ENCODE data around the gene KRT2. TPM values are rescaled to one million over a fixed set of nuclear protein-coding genes. Genes with fewer than 3 reads are reported as not detected.

KRT2 gene
- total and polyA plus RNA-seq, 2 experiments from 2014 or later = not detected

GRCh38 chr12:52660934-52661499, 9.0 kb upstream of the KRT2 start:
- DNase-seq (ENCODE audit: low spot score) = no peak
- no peaks in the 10 kb centered on the region for H3K9me2 ChIP-seq (replicated peaks; ENCODE audit: insufficient read depth)
- H3K79me2 ChIP-seq = no peaks in the 10 kb centered on the region
- H3K4me3 ChIP-seq = no peak overlapping the region
- no peaks in the 10 kb centered on the region for H3K9me3 ChIP-seq (ENCODE audit: low read depth)
- peaks cover 26% of the 10 kb centered on the region for H3K27me3 ChIP-seq
- no peak overlapping the region for H3K27ac ChIP-seq
- H3K4me1 ChIP-seq (ENCODE audit: insufficient read depth) = no peaks in the 10 kb centered on the region
- H2AFZ ChIP-seq = no peak overlapping the region
- H4K20me1 ChIP-seq (ENCODE audit: insufficient read depth, poor library complexity, severe bottlenecking) = no peaks in the 10 kb centered on the region
- no peaks in the 10 kb centered on the region for H3K36me3 ChIP-seq (replicated peaks; ENCODE audit: insufficient read depth, low read depth)
- no peak overlapping the region for H3K4me2 ChIP-seq
- WGBS (ENCODE audit: low lambda C conversion rate, missing lambda C conversion rate) = 78% methylated on average over 3 of the region's 3 CpGs
- TF ChIP-seq EZH2phosphoT487 (IDR thresholded peaks at IDR 0.05; ENCODE audit: low read depth, severe bottlenecking, unreplicated experiment) (no peak), CTCF (IDR thresholded peaks at IDR 0.05; ENCODE audit: poor library complexity) (no peak), EZH2 (IDR thresholded peaks at IDR 0.05; ENCODE audit: borderline replicate concordance) (no peak)

DNA sequence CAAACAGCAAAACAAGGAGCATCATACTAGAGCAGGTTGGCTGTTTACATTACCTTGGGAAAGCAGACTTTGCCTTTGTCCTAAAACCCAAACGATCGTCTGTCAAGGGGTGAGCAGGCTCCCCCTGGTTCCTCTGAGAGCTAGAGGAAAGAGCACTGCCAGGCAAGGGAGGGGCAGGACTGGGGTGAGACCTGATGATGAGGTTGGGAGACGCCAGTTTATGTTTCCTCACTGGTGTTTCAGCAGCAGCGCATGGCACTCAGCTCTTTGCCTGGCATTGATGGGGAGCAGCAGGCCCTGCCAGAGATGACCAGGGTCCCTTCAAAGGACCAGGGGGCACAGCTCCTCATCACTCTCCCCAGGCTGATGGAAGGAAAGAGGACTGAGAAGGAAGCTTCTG, 7.9 kb upstream of the KRT2 start:
- no peaks in the 10 kb centered on the region for H4K20me1 ChIP-seq (ENCODE audit: insufficient read depth, poor library complexity, severe bottlenecking)
- no peaks in the 10 kb centered on the region for H3K36me3 ChIP-seq (replicated peaks; ENCODE audit: insufficient read depth, low read depth)
- no peaks in the 10 kb centered on the region for H3K79me2 ChIP-seq
- H3K27ac ChIP-seq = no peak overlapping the region
- no peaks in the 10 kb centered on the region for H3K9me2 ChIP-seq (replicated peaks; ENCODE audit: insufficient read depth)
- no peaks in the 10 kb centered on the region for H3K9me3 ChIP-seq (ENCODE audit: low read depth)
- TF ChIP-seq EZH2phosphoT487 (IDR thresholded peaks at IDR 0.05; ENCODE audit: low read depth, severe bottlenecking, unreplicated experiment) = no peak
- TF ChIP-seq EZH2 (IDR thresholded peaks at IDR 0.05; ENCODE audit: borderline replicate concordance) = no peak
- no peak for TF ChIP-seq CTCF (IDR thresholded peaks at IDR 0.05; ENCODE audit: poor library complexity)
- 81% methylated on average over 4 of the region's 4 CpGs for WGBS (ENCODE audit: low lambda C conversion rate, missing lambda C conversion rate)
- H3K4me1 ChIP-seq (ENCODE audit: insufficient read depth) = no peaks in the 10 kb centered on the region
- H3K4me2 ChIP-seq = no peak overlapping the region
- H3K4me3 ChIP-seq = no peak overlapping the region
- DNase-seq (ENCODE audit: low spot score) = no peak
- H3K27me3 ChIP-seq = peaks cover 26% of the 10 kb centered on the region
- no peak overlapping the region for H2AFZ ChIP-seq

DNA sequence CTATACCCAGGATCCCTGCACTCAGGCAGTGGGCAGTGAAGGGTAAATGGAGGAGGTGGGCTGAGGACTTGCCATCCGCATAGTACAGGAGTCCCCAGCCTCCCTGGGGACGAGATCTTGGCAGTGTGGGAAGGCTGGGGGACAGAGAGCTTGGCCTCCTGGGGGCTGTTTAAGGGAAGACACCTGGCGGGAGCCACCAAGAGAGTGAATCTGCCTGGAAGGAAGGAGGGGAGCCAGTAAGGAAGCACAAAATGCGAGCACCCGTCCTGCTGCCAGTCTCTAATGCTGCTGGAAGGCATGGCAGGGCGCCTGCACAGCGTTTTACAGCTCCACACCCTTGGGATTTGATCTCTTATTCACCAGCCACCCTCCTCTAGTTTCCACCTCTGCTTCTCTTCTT, 7.4 kb upstream of the KRT2 start:
- Histone ChIP-seq H3K4me3 (no peak overlapping the region), H3K4me2 (no peak overlapping the region), H3K9me3 (ENCODE audit: low read depth) (no peaks in the 10 kb centered on the region), H3K27me3 (peaks cover 30% of the 10 kb centered on the region), H2AFZ (no peak overlapping the region), H3K4me1 (ENCODE audit: insufficient read depth) (no peaks in the 10 kb centered on the region), H4K20me1 (ENCODE audit: insufficient read depth, poor library complexity, severe bottlenecking) (no peaks in the 10 kb centered on the region), H3K79me2 (no peaks in the 10 kb centered on the region), H3K9me2 (replicated peaks; ENCODE audit: insufficient read depth) (no peaks in the 10 kb centered on the region), H3K27ac (no peak overlapping the region), H3K36me3 (replicated peaks; ENCODE audit: insufficient read depth, low read depth) (no peaks in the 10 kb centered on the region)
- TF ChIP-seq CTCF (IDR thresholded peaks at IDR 0.05; ENCODE audit: poor library complexity) (no peak), EZH2 (IDR thresholded peaks at IDR 0.05; ENCODE audit: borderline replicate concordance) (no peak), EZH2phosphoT487 (IDR thresholded peaks at IDR 0.05; ENCODE audit: low read depth, severe bottlenecking, unreplicated experiment) (no peak)
- 78% methylated on average over 7 of the region's 7 CpGs for WGBS (ENCODE audit: low lambda C conversion rate, missing lambda C conversion rate)
- DNase-seq (ENCODE audit: low spot score) = no peak

Measured in hepatocyte (in vitro differentiated cells).